Kidney (tissue), 14 donors: Measurements from ENCODE around the gene TAAR5. TPM values are rescaled to one million over a fixed set of nuclear protein-coding genes. Genes with fewer than 3 reads are reported as not detected.

Experiments
- DNase-seq, 5 donors: peaks; one replicate each; pipeline ENCODE4 v3.0.0-alpha.2; 2013 to 2020
- FAIRE-seq: peaks from 2 replicates; lab custom pipeline; 2012; peaks lifted over from hg19 to GRCh38; lab: Jason Lieb, UNC
- H3K27ac ChIP-seq, 2 donors: one replicate each; pipeline ENCODE4 v1.7.0; 2013; ENCODE audit warnings: low read depth in 2 of 2, low read length in 2 of 2, inconsistent platforms in 1 of 2
- H3K27me3 ChIP-seq: one replicate; pipeline ENCODE4 v1.7.1; 2013; ENCODE audit warnings: low read length, inconsistent platforms; ENCODE audit not compliant: control insufficient read depth, insufficient read depth
- H3K36me3 ChIP-seq, 3 donors: one replicate each; pipeline versions ENCODE4 v1.7.0 to v1.7.1; 2013; ENCODE audit warnings: low read length in 3 of 3, control low read depth in 1 of 3, inconsistent platforms in 1 of 3; ENCODE audit not compliant: insufficient read depth in 3 of 3, control insufficient read depth in 2 of 3
- H3K4me1 ChIP-seq, 3 donors: one replicate each; pipeline versions ENCODE4 v1.7.0 to v1.7.1; 2013; ENCODE audit warnings: low read length in 3 of 3, inconsistent platforms in 1 of 3, low read depth in 1 of 3; ENCODE audit not compliant: control insufficient read depth in 2 of 3, insufficient read depth in 2 of 3
- H3K4me3 ChIP-seq, 3 donors: one replicate each; pipeline versions ENCODE4 v1.7.0 to v1.8.1; 2013; ENCODE audit warnings: low read length in 3 of 3, control low read depth in 1 of 3, inconsistent platforms in 1 of 3
- H3K9ac ChIP-seq, 3 donors: one replicate each; pipeline versions ENCODE4 v1.7.0 to v1.7.1; 2013; ENCODE audit warnings: low read length in 3 of 3, control low read depth in 1 of 3, inconsistent platforms in 1 of 3
- H3K9me3 ChIP-seq, 3 donors: one replicate each; pipeline versions ENCODE4 v1.7.0 to v1.7.1; 2013; ENCODE audit warnings: low read length in 3 of 3, control low read depth in 1 of 3, inconsistent platforms in 1 of 3; ENCODE audit not compliant: control insufficient read depth in 2 of 3, insufficient read depth in 1 of 3
- CTCF ChIP-seq: IDR thresholded peaks from 3 replicates; pipeline ENCODE4 v1.5.1; 2012; ENCODE audit warnings: mild to moderate bottlenecking, moderate library complexity, borderline replicate concordance; ENCODE audit not compliant: insufficient read depth; ENCODE audit errors: extremely low read depth
- intact Hi-C: fragments of 100-400 bp; cut with DNase I; formaldehyde crosslinking; loops from one replicate; pipeline ENCODE4 v1.11.1; 2022
- polyA plus RNA-seq: library from polyadenylated mRNA; stranded (reverse); fragments of 350-450 nt; fragmentation: Illumina TruSeq; extraction: RNeasy Lipid Tissue Mini Kit (QIAGEN cat#74804); gene quantifications from one replicate; pipeline ENCODE4 v1.2.3, GENCODE V29; 2014; ENCODE audit warnings: low read depth, low replicate concordance; ENCODE audit not compliant: insufficient read depth
- total RNA-seq: library from RNA; stranded (reverse); fragmentation: NEBNext Ultra II Directional; extraction: Animal tissue kit (Norgen Biotek cat#: 25700); gene quantifications from one replicate; pipeline ENCODE4 v1.2.1, GENCODE V29; 2021
- donor health status: control.
- donor health status: control.
- donor health status: control.
- donor health status: control.
- donor health status: control.
- donor health status: DM: yes; HTN: yes; CAD: no.
- donor health status: Normal renal cell carcinoma (clear cell type).

TAAR5 gene
- total and polyA plus RNA-seq, 2 donors from 2014 or later, result not detected

GRCh38 chr6:132614554-132614953 lies 25.0 kb upstream of the TAAR5 start:
- Histone ChIP-seq H3K4me1 (no peaks in the 10 kb centered on the region), H3K4me3 (no peak overlapping the region), H3K36me3 (no peaks in the 10 kb centered on the region), H3K9ac (no peak overlapping the region), H3K27me3 (no peaks in the 10 kb centered on the region), H3K9me3 (no peaks in the 10 kb centered on the region), H3K27ac (no peak overlapping the region)
- intact Hi-C loops, result no loop called here
- no peak for DNase-seq
- FAIRE-seq, result no peak
- TF ChIP-seq CTCF, result no peak

GRCh38 chr6:132612449-132613108 lies 23.0 kb upstream of the TAAR5 start:
- DNase-seq, result no peak
- H3K4me3 ChIP-seq, result no peak overlapping the region

GRCh38 chr6:132611616-132612015 lies 22.1 kb upstream of the TAAR5 start:
- Histone ChIP-seq H3K9me3 (no peaks in the 10 kb centered on the region), H3K4me1 (no peaks in the 10 kb centered on the region), H3K27me3 (no peaks in the 10 kb centered on the region), H3K9ac (no peak overlapping the region), H3K27ac (no peak overlapping the region), H3K4me3 (no peak overlapping the region), H3K36me3 (no peaks in the 10 kb centered on the region)
- DNase-seq (no peak), FAIRE-seq (no peak)
- no peak for TF ChIP-seq CTCF
- intact Hi-C loops, result no loop called here

More at GRCh38 chr6:132612449-132613108, 23.0 kb upstream of the TAAR5 start:
- Histone ChIP-seq H3K27ac (no peak overlapping the region), H3K36me3 (no peaks in the 10 kb centered on the region), H3K9ac (no peak overlapping the region), H3K4me1 (no peaks in the 10 kb centered on the region), H3K9me3 (no peaks in the 10 kb centered on the region), H3K27me3 (no peaks in the 10 kb centered on the region)
- no peak for TF ChIP-seq CTCF
- intact Hi-C loops, result no loop called here
- no peak for FAIRE-seq
